Mucosa of stomach (tissue), 1 donor: ENCODE measurements around the gene UCHL5.

Experiments used
- H3K27me3 ChIP-seq: one replicate; pipeline ENCODE4 v1.7.0; 2013; ENCODE audit warnings: mild to moderate bottlenecking, low read length; ENCODE audit not compliant: control insufficient read depth, insufficient read depth
- H3K36me3 ChIP-seq: one replicate; pipeline ENCODE4 v1.7.0; 2013; ENCODE audit warnings: low read length; ENCODE audit not compliant: control insufficient read depth, insufficient read depth
- H3K4me1 ChIP-seq: one replicate; pipeline ENCODE4 v1.7.0; 2013; ENCODE audit warnings: mild to moderate bottlenecking, low read length; ENCODE audit not compliant: control insufficient read depth, insufficient read depth
- H3K4me3 ChIP-seq: one replicate; pipeline ENCODE4 v1.7.0; 2013; ENCODE audit warnings: low read length
- H3K9ac ChIP-seq: one replicate; pipeline ENCODE4 v1.7.0; 2013; ENCODE audit warnings: mild to moderate bottlenecking, low read length, moderate library complexity
- H3K9me3 ChIP-seq: one replicate; pipeline ENCODE4 v1.7.0; 2013; ENCODE audit warnings: mild to moderate bottlenecking, low read length, moderate library complexity; ENCODE audit not compliant: control insufficient read depth
- donor health status: Pancreatic carcinoma.

The UCHL5 gene

GRCh38 chr1:193085263-193085662, 26.1 kb upstream of the UCHL5 start:
- Histone ChIP-seq H3K9ac (no peak overlapping the region), H3K36me3 (no peaks in the 10 kb centered on the region), H3K4me3 (no peak overlapping the region), H3K4me1 (no peaks in the 10 kb centered on the region), H3K27me3 (no peaks in the 10 kb centered on the region), H3K9me3 (no peaks in the 10 kb centered on the region)

GRCh38 chr1:193083365-193084088, 24.4 kb upstream of the UCHL5 start:
- Histone ChIP-seq H3K27me3 (no peaks in the 10 kb centered on the region), H3K4me1 (no peaks in the 10 kb centered on the region), H3K9ac (no peak overlapping the region), H3K36me3 (no peaks in the 10 kb centered on the region), H3K9me3 (no peaks in the 10 kb centered on the region), H3K4me3 (no peak overlapping the region)

GRCh38 chr1:193079187-193079586, 20.0 kb upstream of the UCHL5 start:
- no peaks in the 10 kb centered on the region for H3K9me3 ChIP-seq
- no peaks in the 10 kb centered on the region for H3K4me1 ChIP-seq
- H3K36me3 ChIP-seq = peaks cover 7% of the 10 kb centered on the region
- no peaks in the 10 kb centered on the region for H3K27me3 ChIP-seq
- no peak overlapping the region for H3K9ac ChIP-seq
- no peak overlapping the region for H3K4me3 ChIP-seq

GRCh38 chr1:193077991-193078390, 18.8 kb upstream of the UCHL5 start:
- no peaks in the 10 kb centered on the region for H3K9me3 ChIP-seq
- H3K36me3 ChIP-seq = peaks cover 7% of the 10 kb centered on the region
- H3K4me3 ChIP-seq = no peak overlapping the region
- no peaks in the 10 kb centered on the region for H3K4me1 ChIP-seq
- H3K9ac ChIP-seq = no peak overlapping the region
- no peaks in the 10 kb centered on the region for H3K27me3 ChIP-seq

GRCh38 chr1:193070942-193071341, 11.8 kb upstream of the UCHL5 start:
- Histone ChIP-seq H3K4me1 (no peaks in the 10 kb centered on the region), H3K9me3 (no peaks in the 10 kb centered on the region), H3K27me3 (no peaks in the 10 kb centered on the region), H3K9ac (no peak overlapping the region), H3K4me3 (no peak overlapping the region), H3K36me3 (no peaks in the 10 kb centered on the region)

GRCh38 chr1:193070386-193070753, 11.2 kb upstream of the UCHL5 start:
- Histone ChIP-seq H3K36me3 (no peaks in the 10 kb centered on the region), H3K9ac (no peak overlapping the region), H3K9me3 (no peaks in the 10 kb centered on the region), H3K4me3 (no peak overlapping the region), H3K4me1 (no peaks in the 10 kb centered on the region), H3K27me3 (no peaks in the 10 kb centered on the region)

GRCh38 chr1:193069748-193070385, 10.7 kb upstream of the UCHL5 start:
- no peak overlapping the region for H3K9ac ChIP-seq
- H3K36me3 ChIP-seq = no peaks in the 10 kb centered on the region
- H3K4me3 ChIP-seq = no peak overlapping the region
- H3K27me3 ChIP-seq = no peaks in the 10 kb centered on the region
- H3K9me3 ChIP-seq = no peaks in the 10 kb centered on the region
- no peaks in the 10 kb centered on the region for H3K4me1 ChIP-seq

GRCh38 chr1:193068013-193068412, 8.9 kb upstream of the UCHL5 start:
- Histone ChIP-seq H3K4me3 (no peak overlapping the region), H3K27me3 (no peaks in the 10 kb centered on the region), H3K4me1 (no peaks in the 10 kb centered on the region), H3K9me3 (no peaks in the 10 kb centered on the region), H3K36me3 (no peaks in the 10 kb centered on the region), H3K9ac (no peak overlapping the region)

- H3K27me3 ChIP-seq = no peaks in the 10 kb centered on the region
- H3K9me3 ChIP-seq = no peaks in the 10 kb centered on the region
- no peaks in the 10 kb centered on the region for H3K36me3 ChIP-seq
- H3K4me1 ChIP-seq = no peaks in the 10 kb centered on the region
- no peak overlapping the region for H3K4me3 ChIP-seq
- H3K9ac ChIP-seq = no peak overlapping the region
Measured at GRCh38 chr1:193066606-193067005, 7.4 kb upstream of the UCHL5 start.

GRCh38 chr1:193065954-193066353, 6.8 kb upstream of the UCHL5 start:
- Histone ChIP-seq H3K9ac (no peak overlapping the region), H3K4me3 (no peak overlapping the region), H3K9me3 (no peaks in the 10 kb centered on the region), H3K4me1 (no peaks in the 10 kb centered on the region), H3K36me3 (no peaks in the 10 kb centered on the region), H3K27me3 (no peaks in the 10 kb centered on the region)

GRCh38 chr1:193062698-193063463, 3.7 kb upstream of the UCHL5 start:
- H3K9me3 ChIP-seq = no peaks in the 10 kb centered on the region
- H3K4me1 ChIP-seq = no peaks in the 10 kb centered on the region
- no peak overlapping the region for H3K4me3 ChIP-seq
- H3K9ac ChIP-seq = no peak overlapping the region
- no peaks in the 10 kb centered on the region for H3K27me3 ChIP-seq
- H3K36me3 ChIP-seq = no peaks in the 10 kb centered on the region

GRCh38 chr1:193060938-193061337, 1.8 kb upstream of the UCHL5 start:
- H3K9ac ChIP-seq = peak overlapping the region; percentile 91

More at GRCh38 chr1:193060938-193061337, 1.8 kb upstream of the UCHL5 start:
- Histone ChIP-seq H3K4me1 (peaks cover 5% of the 10 kb centered on the region), H3K4me3 (no peak overlapping the region), H3K27me3 (no peaks in the 10 kb centered on the region), H3K36me3 (no peaks in the 10 kb centered on the region), H3K9me3 (no peaks in the 10 kb centered on the region)
